Breast epithelium (tissue), 4 donors: ENCODE measurements around the gene CIRBP. TPM values are rescaled to one million over a fixed set of nuclear protein-coding genes. Genes with fewer than 3 reads are reported as not detected.

Experiments used
- DNase-seq, 2 donors: peaks; one replicate each; pipeline ENCODE4 v3.0.0-alpha.2; 2019; ENCODE audit warnings: low spot score in 2 of 2
- H3K27ac ChIP-seq, 2 donors: fragments of 200-600 bp; sonication (generic) in 1 of 2; one replicate each; pipeline ENCODE4 v1.5.1; 2016 to 2019; ENCODE audit warnings: mild to moderate bottlenecking in 1 of 2
- H3K27me3 ChIP-seq, 2 donors: fragments of 200-600 bp; sonication (generic) in 1 of 2; one replicate each; pipeline versions ENCODE4 v1.5.1 to v1.6.0; 2017 to 2019; ENCODE audit warnings: control low read depth in 1 of 2, mild to moderate bottlenecking in 1 of 2
- H3K36me3 ChIP-seq: fragments of 200-600 bp; one replicate; pipeline ENCODE4 v1.5.1; 2019
- H3K4me1 ChIP-seq, 2 donors: fragments of 200-600 bp; sonication (generic); one replicate each; pipeline ENCODE4 v1.5.1; 2016 to 2019; ENCODE audit warnings: control low read depth in 1 of 2
- H3K4me3 ChIP-seq, 3 donors: fragments of 200-600 bp; sonication (generic); 1 replicate in 2 of 3; 2 replicates in 1 of 3; pipeline ENCODE4 v1.5.1; 2016 to 2019; ENCODE audit warnings: mild to moderate bottlenecking in 3 of 3, moderate library complexity in 2 of 3
- H3K9me3 ChIP-seq, 2 donors: fragments of 200-600 bp; sonication (generic) in 1 of 2; one replicate each; pipeline ENCODE4 v1.5.1; 2016 to 2019; ENCODE audit warnings: control low read depth in 1 of 2
- POLR2A ChIP-seq: fragments of 450-650 bp; IDR thresholded peaks from one replicate; pipeline ENCODE4 v1.6.1; 2016; ENCODE audit warnings: antibody characterized with exemption, mild to moderate bottlenecking, moderate library complexity
- POLR2AphosphoS5 ChIP-seq, 3 donors: sonication (generic); formaldehyde crosslinking; IDR thresholded peaks; one replicate each; pipeline ENCODE4 v1.6.1; 2017; ENCODE audit warnings: antibody characterized with exemption in 3 of 3
- intact Hi-C: fragments of 100-400 bp; cut with DNase I; formaldehyde crosslinking; loops from one replicate; pipeline ENCODE4 v1.15.1; 2023; ENCODE audit warnings: low total_unique reads
- total RNA-seq, 3 donors: library from RNA; depleted of rRNA; stranded (reverse); fragments of >200 nt; gene quantifications; one replicate each; pipeline ENCODE4 v1.1.0, GENCODE V29; 2016
- TF ChIP-seq, protein P1 (sequence below), 3 donors: fragments of 450-650 bp; IDR thresholded peaks; one replicate each; pipeline ENCODE4 v1.5.1; 2016 to 2017; ENCODE audit warnings: antibody characterized with exemption in 3 of 3, mild to moderate bottlenecking in 3 of 3, moderate library complexity in 3 of 3

The CIRBP gene
- total RNA-seq, 3 donors from 2014 or later, result 458 to 758 (median 656) TPM

- Histone ChIP-seq H3K27ac (peak overlapping the region; percentile 99 to 100), H3K9me3 (no peaks in the 10 kb centered on the region), H3K4me1 (peaks cover 42 to 58% of the 10 kb centered on the region in 2 donors), H3K27me3 (no peaks in the 10 kb centered on the region), H3K36me3 (peaks cover 5% of the 10 kb centered on the region), H3K4me3 (peak overlapping the region in 2 of 3 donors; percentile 56 to 74)
- DNase-seq, result no peak
- TF ChIP-seq POLR2AphosphoS5 (IDR thresholded peaks at IDR 0.05), result no peak
- TF ChIP-seq, protein P1, sequence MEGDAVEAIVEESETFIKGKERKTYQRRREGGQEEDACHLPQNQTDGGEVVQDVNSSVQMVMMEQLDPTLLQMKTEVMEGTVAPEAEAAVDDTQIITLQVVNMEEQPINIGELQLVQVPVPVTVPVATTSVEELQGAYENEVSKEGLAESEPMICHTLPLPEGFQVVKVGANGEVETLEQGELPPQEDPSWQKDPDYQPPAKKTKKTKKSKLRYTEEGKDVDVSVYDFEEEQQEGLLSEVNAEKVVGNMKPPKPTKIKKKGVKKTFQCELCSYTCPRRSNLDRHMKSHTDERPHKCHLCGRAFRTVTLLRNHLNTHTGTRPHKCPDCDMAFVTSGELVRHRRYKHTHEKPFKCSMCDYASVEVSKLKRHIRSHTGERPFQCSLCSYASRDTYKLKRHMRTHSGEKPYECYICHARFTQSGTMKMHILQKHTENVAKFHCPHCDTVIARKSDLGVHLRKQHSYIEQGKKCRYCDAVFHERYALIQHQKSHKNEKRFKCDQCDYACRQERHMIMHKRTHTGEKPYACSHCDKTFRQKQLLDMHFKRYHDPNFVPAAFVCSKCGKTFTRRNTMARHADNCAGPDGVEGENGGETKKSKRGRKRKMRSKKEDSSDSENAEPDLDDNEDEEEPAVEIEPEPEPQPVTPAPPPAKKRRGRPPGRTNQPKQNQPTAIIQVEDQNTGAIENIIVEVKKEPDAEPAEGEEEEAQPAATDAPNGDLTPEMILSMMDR (IDR thresholded peaks at IDR 0.05), result no peak
- no peak for TF ChIP-seq POLR2A
- intact Hi-C loops, result no loop called here
Observed at GRCh38 chr19:1267477-1268225, 1.5 kb upstream of the CIRBP start.

DNA sequence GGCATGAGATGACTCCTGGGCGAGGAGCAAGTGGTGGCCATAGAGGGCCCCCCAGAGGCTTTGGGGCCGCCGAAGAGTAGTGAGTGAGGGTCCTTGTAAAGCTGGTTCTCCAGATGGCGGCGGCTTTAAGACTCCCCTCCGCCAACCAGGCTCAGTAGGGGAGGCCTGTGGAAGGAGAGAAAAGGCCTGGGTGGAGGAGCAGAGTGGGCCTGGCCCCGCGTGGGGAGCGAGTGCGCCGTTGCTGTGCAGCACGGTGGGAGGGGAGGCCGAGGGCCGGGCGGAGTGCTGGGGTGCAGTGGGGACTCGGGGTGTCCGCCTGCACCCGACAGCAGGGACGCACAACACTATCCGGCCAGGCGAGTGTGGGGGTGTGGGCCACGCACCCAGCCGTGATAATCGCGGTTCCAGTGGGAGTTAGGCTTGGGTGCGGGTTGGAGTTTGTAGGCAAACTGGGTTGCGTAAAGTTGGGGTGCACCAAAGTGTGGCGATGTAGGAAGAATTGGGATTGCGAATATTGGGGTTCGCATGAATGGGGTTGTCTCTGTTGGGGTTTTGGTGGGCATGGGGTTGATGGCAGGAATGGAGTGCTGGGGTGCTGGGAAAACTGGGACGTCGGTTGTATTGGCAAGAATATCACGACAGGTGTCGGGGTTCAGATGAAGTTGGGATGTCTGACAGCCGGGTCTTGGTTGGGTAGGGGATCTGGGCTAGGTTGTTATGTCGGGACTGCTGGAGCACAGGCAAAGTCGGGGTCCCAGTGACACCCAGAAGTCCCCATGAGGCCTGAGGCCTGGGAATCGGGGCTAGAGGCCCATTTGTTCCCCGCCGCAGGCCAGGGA lies 687 bp upstream of the CIRBP start:
- H3K4me3 ChIP-seq, result peak overlapping the region; percentile 64 to 80 (median 78)
- intact Hi-C loops, result no loop called here
- no peak for DNase-seq

GRCh38 chr19:1269478-1270212 lies 513 bp downstream of the CIRBP start:
- DNase-seq, result peak; percentile 83 to 86
- intact Hi-C loops, result loop anchor here (10.0 kb wide), 2 partner anchors 135 to 175 kb away; partner anchors contain the start of genes DAZAP1 and GAMT
- peak overlapping the region; percentile 64 to 80 (median 78) for H3K4me3 ChIP-seq
- H3K4me1 ChIP-seq, result peaks cover 48 to 71% of the 10 kb centered on the region in 2 donors
- peak overlapping the region; percentile 99 to 100 for H3K27ac ChIP-seq
- no peaks in the 10 kb centered on the region for H3K9me3 ChIP-seq
- TF ChIP-seq POLR2AphosphoS5 (IDR thresholded peaks at IDR 0.05) (peak; percentile 24 to 86 (median 62)), POLR2A (peak; percentile 15)
- TF ChIP-seq, protein P1 (IDR thresholded peaks at IDR 0.05), result peak in 1 of 3 donors; percentile 14
- no peaks in the 10 kb centered on the region for H3K27me3 ChIP-seq
- peaks cover 5% of the 10 kb centered on the region for H3K36me3 ChIP-seq

More for the DNA sequence above, 687 bp upstream of the CIRBP start:
- H3K27ac ChIP-seq, result peak overlapping the region; percentile 99 to 100
- peaks cover 5% of the 10 kb centered on the region for H3K36me3 ChIP-seq
- H3K27me3 ChIP-seq, result no peaks in the 10 kb centered on the region
- H3K9me3 ChIP-seq, result no peaks in the 10 kb centered on the region
- peaks cover 39 to 62% of the 10 kb centered on the region in 2 donors for H3K4me1 ChIP-seq
- no peak for TF ChIP-seq POLR2AphosphoS5 (IDR thresholded peaks at IDR 0.05)
- no peak for TF ChIP-seq POLR2A
- TF ChIP-seq, protein P1 (IDR thresholded peaks at IDR 0.05), result no peak

DNA sequence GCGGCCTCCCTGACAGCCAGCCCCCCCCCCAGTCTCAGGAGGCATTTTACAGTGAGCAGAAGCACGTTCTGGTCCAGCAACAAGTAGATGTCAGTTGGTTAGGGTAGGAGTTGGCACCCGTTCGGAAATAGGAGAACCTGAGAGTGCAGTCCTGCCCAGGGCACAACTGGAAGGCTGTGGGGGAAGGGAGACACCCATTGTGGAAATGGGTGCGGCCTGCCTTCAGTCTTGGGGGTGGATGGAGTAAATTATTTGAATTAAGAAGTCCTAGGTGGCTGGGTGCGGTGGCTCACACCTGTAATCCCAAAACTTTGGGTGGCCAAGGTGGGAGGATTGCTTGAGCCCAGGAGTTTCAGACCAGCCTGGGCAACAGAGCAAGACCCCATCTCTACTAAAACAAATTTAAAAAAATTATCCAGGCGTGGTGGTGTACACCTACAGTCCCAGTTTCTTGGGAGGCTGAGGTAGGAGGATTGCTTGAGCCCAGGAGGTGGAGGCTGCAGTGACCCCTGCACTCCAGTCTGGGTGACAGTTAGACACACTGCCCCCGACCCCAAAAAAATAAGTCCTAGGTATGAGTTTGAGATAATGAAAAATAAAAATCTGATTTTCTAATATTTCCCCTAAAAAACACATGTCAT lies 1.2 kb downstream of the CIRBP start:
- no peak for TF ChIP-seq POLR2AphosphoS5 (IDR thresholded peaks at IDR 0.05)
- TF ChIP-seq, protein P1 (IDR thresholded peaks at IDR 0.05), result no peak
- no peak for TF ChIP-seq POLR2A
- Histone ChIP-seq H3K9me3 (no peaks in the 10 kb centered on the region), H3K4me3 (peak overlapping the region; percentile 64 to 80 (median 78)), H3K27me3 (no peaks in the 10 kb centered on the region), H3K27ac (peak overlapping the region; percentile 99 to 100), H3K36me3 (peaks cover 5% of the 10 kb centered on the region), H3K4me1 (peaks cover 53 to 74% of the 10 kb centered on the region in 2 donors)
- DNase-seq, result no peak
- intact Hi-C loops, result loop anchor here (10.0 kb wide), 2 partner anchors 134 to 174 kb away; partner anchors contain the start of genes DAZAP1 and GAMT
